GM20000 (cell line): Measurements from ENCODE around the gene AQP4.

Experiments
- DNase-seq: peaks from one replicate; pipeline ENCODE4 v3.0.0; 2012; ENCODE audit warnings: low spot score
- TF ChIP-seq, protein P1 (sequence below): IDR thresholded peaks from 2 replicates; pipeline ENCODE4 v1.5.1; 2012; ENCODE audit warnings: mild to moderate bottlenecking, control low read depth; ENCODE audit errors: extremely low read depth, missing control alignments

Gene AQP4

DNA sequence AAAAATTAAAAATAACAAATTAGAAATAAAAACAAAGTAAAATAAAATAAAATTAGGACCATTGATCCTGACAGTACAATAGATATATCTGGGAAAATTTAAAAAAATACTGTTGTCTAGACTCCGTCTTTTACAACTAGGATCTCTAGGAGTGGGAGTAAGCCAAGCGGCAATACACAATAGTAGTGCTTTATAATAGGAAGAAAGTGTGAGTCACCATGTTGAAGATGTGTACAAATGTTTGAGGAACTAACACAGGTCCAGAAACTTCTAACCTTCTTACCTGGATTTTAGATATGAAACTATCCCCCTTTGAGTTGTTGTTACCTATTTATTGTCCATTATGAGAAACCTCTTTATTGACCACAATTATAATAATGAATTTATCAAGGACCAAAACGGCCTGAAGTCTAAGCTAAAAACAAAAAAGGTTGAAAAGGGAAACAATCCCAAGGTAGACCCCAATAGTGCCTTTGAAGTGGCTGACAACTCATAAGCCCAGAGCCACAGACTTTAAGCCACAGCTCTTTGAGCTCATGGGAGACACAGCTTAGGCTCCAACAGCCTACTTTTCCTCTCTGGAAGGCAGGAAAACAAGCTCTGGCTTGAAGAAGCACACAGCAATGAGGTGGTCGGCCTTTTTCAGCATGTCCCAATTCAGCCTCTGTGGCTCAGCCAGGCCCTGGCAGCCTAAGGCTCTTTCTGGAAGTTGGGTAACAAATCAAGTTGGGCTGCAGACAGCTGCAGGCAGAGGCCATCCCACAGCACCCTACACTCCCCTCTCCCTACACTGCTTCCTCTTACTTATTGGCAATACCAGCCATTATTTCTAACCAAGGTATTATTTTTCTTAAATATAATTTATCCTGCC lies 62.9 kb downstream of the AQP4 start:
- DNase-seq = no peak
- TF ChIP-seq, protein P1, sequence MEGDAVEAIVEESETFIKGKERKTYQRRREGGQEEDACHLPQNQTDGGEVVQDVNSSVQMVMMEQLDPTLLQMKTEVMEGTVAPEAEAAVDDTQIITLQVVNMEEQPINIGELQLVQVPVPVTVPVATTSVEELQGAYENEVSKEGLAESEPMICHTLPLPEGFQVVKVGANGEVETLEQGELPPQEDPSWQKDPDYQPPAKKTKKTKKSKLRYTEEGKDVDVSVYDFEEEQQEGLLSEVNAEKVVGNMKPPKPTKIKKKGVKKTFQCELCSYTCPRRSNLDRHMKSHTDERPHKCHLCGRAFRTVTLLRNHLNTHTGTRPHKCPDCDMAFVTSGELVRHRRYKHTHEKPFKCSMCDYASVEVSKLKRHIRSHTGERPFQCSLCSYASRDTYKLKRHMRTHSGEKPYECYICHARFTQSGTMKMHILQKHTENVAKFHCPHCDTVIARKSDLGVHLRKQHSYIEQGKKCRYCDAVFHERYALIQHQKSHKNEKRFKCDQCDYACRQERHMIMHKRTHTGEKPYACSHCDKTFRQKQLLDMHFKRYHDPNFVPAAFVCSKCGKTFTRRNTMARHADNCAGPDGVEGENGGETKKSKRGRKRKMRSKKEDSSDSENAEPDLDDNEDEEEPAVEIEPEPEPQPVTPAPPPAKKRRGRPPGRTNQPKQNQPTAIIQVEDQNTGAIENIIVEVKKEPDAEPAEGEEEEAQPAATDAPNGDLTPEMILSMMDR = no peak
